HepG2 (cell line): ENCODE data around the gene C6orf132. TPM values are rescaled to one million over a fixed set of nuclear protein-coding genes. Genes with fewer than 3 reads are reported as not detected.
A peak's percentile ranks its signal among the peaks of the same experiment; 100 is the strongest.

ENCODE experiments used
- DPF2 ChIP-seq: sonication (generic); formaldehyde crosslinking; IDR thresholded peaks from 2 replicates; pipeline ENCODE4 v1.4.0; 2020; ENCODE audit warnings: mild to moderate bottlenecking, low read depth, missing genetic modification reagents, borderline replicate concordance
- FOXJ3 ChIP-seq: sonication (generic); formaldehyde crosslinking; IDR thresholded peaks from 2 replicates; pipeline ENCODE4 v1.4.0; 2020; ENCODE audit warnings: missing genetic modification reagents, mild to moderate bottlenecking, borderline replicate concordance
- KDM1A ChIP-seq: IDR thresholded peaks from 2 replicates; pipeline ENCODE4 v1.6.1; 2016; ENCODE audit warnings: missing compliant biosample characterization
- RARA ChIP-seq: IDR thresholded peaks from 2 replicates; pipeline ENCODE4 v1.6.1; 2016; ENCODE audit warnings: missing genetic modification reagents, missing compliant biosample characterization
- RFXAP ChIP-seq: sonication (generic); formaldehyde crosslinking; IDR thresholded peaks from 2 replicates; pipeline ENCODE4 v1.4.0; 2020; ENCODE audit warnings: missing genetic modification reagents, borderline replicate concordance
- ZFP1 ChIP-seq: IDR thresholded peaks from 2 replicates; pipeline ENCODE4 v1.6.1; 2016
- ZFX ChIP-seq: sonication (generic); formaldehyde crosslinking; IDR thresholded peaks from 2 replicates; pipeline ENCODE4 v1.4.0; 2020; ENCODE audit warnings: mild to moderate bottlenecking, low read depth, missing genetic modification reagents, moderate library complexity
- ZNF101 ChIP-seq: sonication (generic); formaldehyde crosslinking; IDR thresholded peaks from 2 replicates; pipeline ENCODE4 v1.4.0; 2020; ENCODE audit warnings: mild to moderate bottlenecking, low read depth, missing genetic modification reagents, borderline replicate concordance
- ZNF251 ChIP-seq: sonication (generic); formaldehyde crosslinking; IDR thresholded peaks from 2 replicates; pipeline ENCODE4 v1.9.0; 2021; ENCODE audit warnings: mild to moderate bottlenecking, missing genetic modification reagents
- polyA plus RNA-seq, 8 experiments: library from polyadenylated mRNA; depleted of rRNA in 3 of 8; stranded (reverse) in 7 of 8; unstranded in 1 of 8; fragments of >200 nt; fragmentation: Illumina TruSeq in 4 of 8; extraction: Trizol in 4 of 8; gene quantifications; 2 replicates each; pipeline versions ENCODE4 v1.2.1 to v1.2.3, GENCODE V29; 2011 to 2016; ENCODE audit warnings: low read depth in 4 of 8, missing spikeins in 1 of 8, mixed read lengths in 1 of 8; ENCODE audit not compliant: insufficient read depth in 1 of 8
- total RNA-seq, 5 experiments: library from RNA; depleted of rRNA; stranded (reverse); fragments of >200 nt; fragmentation: Illumina TruSeq; extraction: Trizol; gene quantifications; 2 replicates each; pipeline ENCODE4 v1.2.3, GENCODE V29; 2016; ENCODE audit warnings: low read depth in 1 of 5
- TF ChIP-seq, protein P1 (sequence below): sonication (generic); formaldehyde crosslinking; IDR thresholded peaks from 2 replicates; pipeline ENCODE4 v1.5.1; 2020; ENCODE audit warnings: missing genetic modification reagents, mild to moderate bottlenecking, borderline replicate concordance
- TF ChIP-seq, protein P2 (sequence below): sonication (generic); formaldehyde crosslinking; IDR thresholded peaks from 2 replicates; pipeline ENCODE4 v1.4.0; 2020; ENCODE audit warnings: missing genetic modification reagents
- TF ChIP-seq, protein P3 (sequence below): sonication (generic); formaldehyde crosslinking; IDR thresholded peaks from 2 replicates; pipeline ENCODE4 v1.4.0; 2020; ENCODE audit warnings: missing genetic modification reagents
- TF ChIP-seq, protein P4 (sequence below): IDR thresholded peaks from 2 replicates; pipeline ENCODE4 v1.6.1; 2016; ENCODE audit warnings: missing compliant biosample characterization, missing genetic modification reagents, borderline replicate concordance

Gene C6orf132
- total and polyA plus RNA-seq, 2 of the 13 experiments (the other 11 are each of a cell fraction or from before 2014, with no cell fraction given), result 0.78 to 3.0 TPM

DNA sequence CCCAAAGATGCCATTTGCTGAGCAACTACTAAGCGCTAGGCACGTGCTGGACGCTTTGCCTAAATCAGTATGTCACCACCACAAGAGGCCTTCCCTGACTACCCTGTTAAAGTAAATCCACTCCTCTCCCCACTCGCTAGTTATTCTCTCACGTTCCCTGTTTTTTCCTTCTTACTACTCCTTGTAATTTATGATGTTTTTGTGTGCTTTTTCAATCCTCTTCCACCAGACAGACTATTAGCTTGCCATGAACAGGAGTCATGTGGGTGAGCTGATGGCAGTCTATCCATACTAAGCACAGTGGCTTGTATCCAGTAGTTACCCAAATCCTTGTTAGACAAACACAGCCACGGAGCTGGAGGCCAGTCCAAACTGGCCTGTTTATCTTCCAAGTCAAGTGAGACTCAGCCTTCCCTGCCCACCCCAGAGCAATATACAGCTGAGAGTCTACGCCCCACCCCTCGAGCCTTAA is 41.2 kb downstream of the C6orf132 start (continued):
- TF ChIP-seq, protein P1, sequence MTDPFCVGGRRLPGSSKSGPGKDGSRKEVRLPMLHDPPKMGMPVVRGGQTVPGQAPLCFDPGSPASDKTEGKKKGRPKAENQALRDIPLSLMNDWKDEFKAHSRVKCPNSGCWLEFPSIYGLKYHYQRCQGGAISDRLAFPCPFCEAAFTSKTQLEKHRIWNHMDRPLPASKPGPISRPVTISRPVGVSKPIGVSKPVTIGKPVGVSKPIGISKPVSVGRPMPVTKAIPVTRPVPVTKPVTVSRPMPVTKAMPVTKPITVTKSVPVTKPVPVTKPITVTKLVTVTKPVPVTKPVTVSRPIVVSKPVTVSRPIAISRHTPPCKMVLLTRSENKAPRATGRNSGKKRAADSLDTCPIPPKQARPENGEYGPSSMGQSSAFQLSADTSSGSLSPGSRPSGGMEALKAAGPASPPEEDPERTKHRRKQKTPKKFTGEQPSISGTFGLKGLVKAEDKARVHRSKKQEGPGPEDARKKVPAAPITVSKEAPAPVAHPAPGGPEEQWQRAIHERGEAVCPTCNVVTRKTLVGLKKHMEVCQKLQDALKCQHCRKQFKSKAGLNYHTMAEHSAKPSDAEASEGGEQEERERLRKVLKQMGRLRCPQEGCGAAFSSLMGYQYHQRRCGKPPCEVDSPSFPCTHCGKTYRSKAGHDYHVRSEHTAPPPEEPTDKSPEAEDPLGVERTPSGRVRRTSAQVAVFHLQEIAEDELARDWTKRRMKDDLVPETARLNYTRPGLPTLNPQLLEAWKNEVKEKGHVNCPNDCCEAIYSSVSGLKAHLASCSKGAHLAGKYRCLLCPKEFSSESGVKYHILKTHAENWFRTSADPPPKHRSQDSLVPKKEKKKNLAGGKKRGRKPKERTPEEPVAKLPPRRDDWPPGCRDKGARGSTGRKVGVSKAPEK (CRISPR knock-in tag), result no peak
- TF ChIP-seq, protein P2, sequence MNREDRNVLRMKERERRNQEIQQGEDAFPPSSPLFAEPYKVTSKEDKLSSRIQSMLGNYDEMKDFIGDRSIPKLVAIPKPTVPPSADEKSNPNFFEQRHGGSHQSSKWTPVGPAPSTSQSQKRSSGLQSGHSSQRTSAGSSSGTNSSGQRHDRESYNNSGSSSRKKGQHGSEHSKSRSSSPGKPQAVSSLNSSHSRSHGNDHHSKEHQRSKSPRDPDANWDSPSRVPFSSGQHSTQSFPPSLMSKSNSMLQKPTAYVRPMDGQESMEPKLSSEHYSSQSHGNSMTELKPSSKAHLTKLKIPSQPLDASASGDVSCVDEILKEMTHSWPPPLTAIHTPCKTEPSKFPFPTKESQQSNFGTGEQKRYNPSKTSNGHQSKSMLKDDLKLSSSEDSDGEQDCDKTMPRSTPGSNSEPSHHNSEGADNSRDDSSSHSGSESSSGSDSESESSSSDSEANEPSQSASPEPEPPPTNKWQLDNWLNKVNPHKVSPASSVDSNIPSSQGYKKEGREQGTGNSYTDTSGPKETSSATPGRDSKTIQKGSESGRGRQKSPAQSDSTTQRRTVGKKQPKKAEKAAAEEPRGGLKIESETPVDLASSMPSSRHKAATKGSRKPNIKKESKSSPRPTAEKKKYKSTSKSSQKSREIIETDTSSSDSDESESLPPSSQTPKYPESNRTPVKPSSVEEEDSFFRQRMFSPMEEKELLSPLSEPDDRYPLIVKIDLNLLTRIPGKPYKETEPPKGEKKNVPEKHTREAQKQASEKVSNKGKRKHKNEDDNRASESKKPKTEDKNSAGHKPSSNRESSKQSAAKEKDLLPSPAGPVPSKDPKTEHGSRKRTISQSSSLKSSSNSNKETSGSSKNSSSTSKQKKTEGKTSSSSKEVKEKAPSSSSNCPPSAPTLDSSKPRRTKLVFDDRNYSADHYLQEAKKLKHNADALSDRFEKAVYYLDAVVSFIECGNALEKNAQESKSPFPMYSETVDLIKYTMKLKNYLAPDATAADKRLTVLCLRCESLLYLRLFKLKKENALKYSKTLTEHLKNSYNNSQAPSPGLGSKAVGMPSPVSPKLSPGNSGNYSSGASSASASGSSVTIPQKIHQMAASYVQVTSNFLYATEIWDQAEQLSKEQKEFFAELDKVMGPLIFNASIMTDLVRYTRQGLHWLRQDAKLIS, result no peak
- TF ChIP-seq, protein P3, sequence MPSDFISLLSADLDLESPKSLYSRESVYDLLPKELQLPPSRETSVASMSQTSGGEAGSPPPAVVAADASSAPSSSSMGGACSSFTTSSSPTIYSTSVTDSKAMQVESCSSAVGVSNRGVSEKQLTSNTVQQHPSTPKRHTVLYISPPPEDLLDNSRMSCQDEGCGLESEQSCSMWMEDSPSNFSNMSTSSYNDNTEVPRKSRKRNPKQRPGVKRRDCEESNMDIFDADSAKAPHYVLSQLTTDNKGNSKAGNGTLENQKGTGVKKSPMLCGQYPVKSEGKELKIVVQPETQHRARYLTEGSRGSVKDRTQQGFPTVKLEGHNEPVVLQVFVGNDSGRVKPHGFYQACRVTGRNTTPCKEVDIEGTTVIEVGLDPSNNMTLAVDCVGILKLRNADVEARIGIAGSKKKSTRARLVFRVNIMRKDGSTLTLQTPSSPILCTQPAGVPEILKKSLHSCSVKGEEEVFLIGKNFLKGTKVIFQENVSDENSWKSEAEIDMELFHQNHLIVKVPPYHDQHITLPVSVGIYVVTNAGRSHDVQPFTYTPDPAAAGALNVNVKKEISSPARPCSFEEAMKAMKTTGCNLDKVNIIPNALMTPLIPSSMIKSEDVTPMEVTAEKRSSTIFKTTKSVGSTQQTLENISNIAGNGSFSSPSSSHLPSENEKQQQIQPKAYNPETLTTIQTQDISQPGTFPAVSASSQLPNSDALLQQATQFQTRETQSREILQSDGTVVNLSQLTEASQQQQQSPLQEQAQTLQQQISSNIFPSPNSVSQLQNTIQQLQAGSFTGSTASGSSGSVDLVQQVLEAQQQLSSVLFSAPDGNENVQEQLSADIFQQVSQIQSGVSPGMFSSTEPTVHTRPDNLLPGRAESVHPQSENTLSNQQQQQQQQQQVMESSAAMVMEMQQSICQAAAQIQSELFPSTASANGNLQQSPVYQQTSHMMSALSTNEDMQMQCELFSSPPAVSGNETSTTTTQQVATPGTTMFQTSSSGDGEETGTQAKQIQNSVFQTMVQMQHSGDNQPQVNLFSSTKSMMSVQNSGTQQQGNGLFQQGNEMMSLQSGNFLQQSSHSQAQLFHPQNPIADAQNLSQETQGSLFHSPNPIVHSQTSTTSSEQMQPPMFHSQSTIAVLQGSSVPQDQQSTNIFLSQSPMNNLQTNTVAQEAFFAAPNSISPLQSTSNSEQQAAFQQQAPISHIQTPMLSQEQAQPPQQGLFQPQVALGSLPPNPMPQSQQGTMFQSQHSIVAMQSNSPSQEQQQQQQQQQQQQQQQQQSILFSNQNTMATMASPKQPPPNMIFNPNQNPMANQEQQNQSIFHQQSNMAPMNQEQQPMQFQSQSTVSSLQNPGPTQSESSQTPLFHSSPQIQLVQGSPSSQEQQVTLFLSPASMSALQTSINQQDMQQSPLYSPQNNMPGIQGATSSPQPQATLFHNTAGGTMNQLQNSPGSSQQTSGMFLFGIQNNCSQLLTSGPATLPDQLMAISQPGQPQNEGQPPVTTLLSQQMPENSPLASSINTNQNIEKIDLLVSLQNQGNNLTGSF, result no peak
- TF ChIP-seq ZNF251 (CRISPR knock-in tag), result no peak
- 0 out of 2 replicates have a peak, but pooled peaks have one; percentile 19 for TF ChIP-seq ZFX (CRISPR knock-in tag)
- no peak for TF ChIP-seq ZNF101 (CRISPR knock-in tag)
- no peak for TF ChIP-seq DPF2 (CRISPR knock-in tag)
- TF ChIP-seq ZFP1 (CRISPR knock-in tag), result no peak
- TF ChIP-seq RARA (CRISPR knock-in tag), result 0 out of 2 replicates have a peak, but pooled peaks have one; percentile 7
- TF ChIP-seq KDM1A (CRISPR knock-in tag), result no peak
- TF ChIP-seq, protein P4, sequence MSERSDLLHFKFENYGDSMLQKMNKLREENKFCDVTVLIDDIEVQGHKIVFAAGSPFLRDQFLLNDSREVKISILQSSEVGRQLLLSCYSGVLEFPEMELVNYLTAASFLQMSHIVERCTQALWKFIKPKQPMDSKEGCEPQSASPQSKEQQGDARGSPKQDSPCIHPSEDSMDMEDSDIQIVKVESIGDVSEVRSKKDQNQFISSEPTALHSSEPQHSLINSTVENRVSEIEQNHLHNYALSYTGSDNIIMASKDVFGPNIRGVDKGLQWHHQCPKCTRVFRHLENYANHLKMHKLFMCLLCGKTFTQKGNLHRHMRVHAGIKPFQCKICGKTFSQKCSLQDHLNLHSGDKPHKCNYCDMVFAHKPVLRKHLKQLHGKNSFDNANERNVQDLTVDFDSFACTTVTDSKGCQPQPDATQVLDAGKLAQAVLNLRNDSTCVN, result no peak
- no peak for TF ChIP-seq FOXJ3 (CRISPR knock-in tag)
- TF ChIP-seq RFXAP (CRISPR knock-in tag), result no peak
